22Rv1 (cell line): ENCODE measurements around the gene PDLIM3.

ENCODE experiments used
- H3K27ac ChIP-seq: fragments of 450-650 bp; 2 replicates; pipeline ENCODE4 v1.5.1; 2017
- CTCF ChIP-seq: fragments of 450-650 bp; IDR thresholded peaks from 2 replicates; pipeline ENCODE4 v1.5.1; 2017; ENCODE audit warnings: mild to moderate bottlenecking
- ZFX ChIP-seq: fragments of 450-650 bp; IDR thresholded peaks from 2 replicates; pipeline ENCODE4 v1.6.1; 2017; ENCODE audit warnings: antibody characterized with exemption, borderline replicate concordance

The PDLIM3 gene

GRCh38 chr4:185506422-185506821, 28.9 kb downstream of the PDLIM3 start:
- H3K27ac ChIP-seq, result no peak overlapping the region
- TF ChIP-seq ZFX (no peak), CTCF (no peak)

- H3K27ac ChIP-seq, result no peak overlapping the region
These were observed 30.9 kb downstream of the PDLIM3 start for GRCh38 chr4:185504098-185505047.

GRCh38 chr4:185502386-185502785, 32.9 kb downstream of the PDLIM3 start:
- H3K27ac ChIP-seq, result no peak overlapping the region
- TF ChIP-seq CTCF (no peak), ZFX (no peak)

More at GRCh38 chr4:185504098-185505047, 30.9 kb downstream of the PDLIM3 start:
- TF ChIP-seq CTCF (no peak), ZFX (no peak)

- TF ChIP-seq CTCF (no peak), ZFX (no peak)
- H3K27ac ChIP-seq, result no peak overlapping the region
These were observed 34.7 kb downstream of the PDLIM3 start for GRCh38 chr4:185500576-185500975.

GRCh38 chr4:185500035-185500434, 35.3 kb downstream of the PDLIM3 start:
- TF ChIP-seq ZFX, result no peak
- TF ChIP-seq CTCF, result no peak

GRCh38 chr4:185488650-185489049, 46.7 kb downstream of the PDLIM3 start:
- no peak for TF ChIP-seq ZFX
- TF ChIP-seq CTCF, result no peak
- no peak overlapping the region for H3K27ac ChIP-seq

More at GRCh38 chr4:185500035-185500434, 35.3 kb downstream of the PDLIM3 start:
- H3K27ac ChIP-seq, result no peak overlapping the region

GRCh38 chr4:185481401-185481800, 53.9 kb downstream of the PDLIM3 start:
- H3K27ac ChIP-seq, result no peak overlapping the region
- no peak for TF ChIP-seq CTCF
- TF ChIP-seq ZFX, result no peak
